NCI-H2081 (cell line): ENCODE results near the gene TMEM256.

Source experiments
- DNase-seq, 2 experiments: peaks; one replicate each; lab custom pipeline; 2025; lab: John Stamatoyannopoulos, UW

The TMEM256 gene

DNA sequence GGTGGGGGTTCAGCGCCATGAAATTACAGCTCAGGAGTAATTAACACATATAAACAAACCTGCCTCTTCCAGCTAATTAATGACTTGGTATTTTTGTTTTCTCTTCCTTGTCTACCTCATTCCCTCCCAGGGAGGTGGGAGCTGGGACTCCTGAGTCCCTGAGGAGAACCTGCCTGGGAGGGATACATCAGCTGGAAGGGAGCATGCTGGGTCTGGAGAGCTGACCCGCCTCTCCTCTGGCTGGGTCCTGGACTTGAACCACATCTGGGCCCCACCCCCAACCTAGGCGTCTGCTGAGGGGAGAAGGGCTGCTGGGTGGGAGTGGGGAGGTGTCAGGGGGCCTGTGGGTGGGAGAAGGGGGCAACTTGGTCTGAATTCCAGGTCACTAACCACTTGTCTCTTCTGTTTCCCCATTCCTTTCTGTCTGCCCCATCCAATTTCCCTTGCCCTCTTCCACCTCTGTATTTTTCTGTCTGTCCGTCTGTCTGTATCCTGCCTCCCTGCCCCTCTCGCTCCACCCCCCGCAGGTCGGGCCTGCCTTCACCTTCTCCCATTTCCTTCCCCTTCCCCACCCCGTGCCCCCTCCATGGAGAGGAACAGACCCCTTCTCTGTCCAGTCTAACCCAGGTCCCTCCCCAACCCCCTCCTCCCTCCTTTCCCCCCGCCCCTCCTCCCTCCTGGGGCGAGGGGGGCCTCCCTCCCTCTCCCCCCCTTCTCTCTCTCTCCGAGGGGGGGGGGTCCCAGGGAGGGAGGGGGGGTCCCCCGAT, 3.8 kb upstream of the TMEM256 start, which contains the start of gene NLGN2:
NLGN2 (plus strand) TSS at position 361 of the 767 bp plus-strand sequence. CDS start 411 bp downstream, outside the sequence.
- DNase-seq: no peak

DNA sequence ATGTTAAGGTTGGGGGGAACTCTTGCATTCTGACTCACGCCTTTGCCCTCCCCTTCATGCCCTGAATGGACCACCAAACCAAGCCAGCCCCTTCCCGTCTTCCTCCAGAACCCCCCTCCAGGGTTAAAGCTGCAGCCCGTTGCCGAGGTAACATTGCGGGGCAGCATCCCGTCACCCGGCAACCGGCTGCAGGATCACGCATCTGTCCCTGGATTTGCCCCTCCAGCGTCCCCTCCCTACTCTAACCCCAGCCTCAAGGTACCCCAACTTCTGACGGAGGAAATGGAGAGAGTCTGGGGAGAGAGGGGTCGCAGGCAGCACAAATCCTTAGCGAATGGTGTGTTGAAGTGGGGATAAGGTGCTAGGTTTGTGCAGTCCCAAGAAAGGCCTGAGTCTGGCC, 3.2 kb upstream of the TMEM256 start:
- no peak for DNase-seq

DNA sequence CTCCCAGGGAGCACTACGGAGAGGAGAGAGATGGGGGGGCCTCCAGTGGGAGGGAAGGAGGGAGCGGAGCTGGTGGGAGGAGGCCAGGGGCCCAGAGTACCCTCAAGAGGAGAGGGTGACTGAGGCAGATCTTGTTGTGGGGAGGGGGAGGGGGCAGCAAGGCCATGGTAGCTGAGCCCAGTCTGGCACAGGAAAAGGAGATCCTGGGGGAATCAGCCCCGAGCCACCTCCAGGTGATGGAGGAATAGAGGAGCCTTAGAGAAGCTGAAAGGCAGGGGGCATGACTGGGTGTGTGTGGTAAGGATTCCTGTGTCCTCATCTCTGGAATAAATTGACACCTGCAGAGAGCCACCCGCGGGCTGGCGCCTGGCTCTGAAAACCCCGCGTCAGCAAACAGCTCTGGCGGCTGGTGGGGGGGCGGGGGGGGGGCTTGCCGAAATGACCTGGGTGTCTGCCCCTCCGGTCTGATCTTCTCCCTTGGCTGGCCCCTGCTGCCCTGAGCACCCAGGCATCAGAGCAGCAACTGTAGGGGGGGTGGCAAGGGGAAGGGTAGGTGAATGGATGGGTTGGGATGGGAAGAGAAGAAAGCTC, 2.4 kb upstream of the TMEM256 start:
- no peak for DNase-seq

DNA sequence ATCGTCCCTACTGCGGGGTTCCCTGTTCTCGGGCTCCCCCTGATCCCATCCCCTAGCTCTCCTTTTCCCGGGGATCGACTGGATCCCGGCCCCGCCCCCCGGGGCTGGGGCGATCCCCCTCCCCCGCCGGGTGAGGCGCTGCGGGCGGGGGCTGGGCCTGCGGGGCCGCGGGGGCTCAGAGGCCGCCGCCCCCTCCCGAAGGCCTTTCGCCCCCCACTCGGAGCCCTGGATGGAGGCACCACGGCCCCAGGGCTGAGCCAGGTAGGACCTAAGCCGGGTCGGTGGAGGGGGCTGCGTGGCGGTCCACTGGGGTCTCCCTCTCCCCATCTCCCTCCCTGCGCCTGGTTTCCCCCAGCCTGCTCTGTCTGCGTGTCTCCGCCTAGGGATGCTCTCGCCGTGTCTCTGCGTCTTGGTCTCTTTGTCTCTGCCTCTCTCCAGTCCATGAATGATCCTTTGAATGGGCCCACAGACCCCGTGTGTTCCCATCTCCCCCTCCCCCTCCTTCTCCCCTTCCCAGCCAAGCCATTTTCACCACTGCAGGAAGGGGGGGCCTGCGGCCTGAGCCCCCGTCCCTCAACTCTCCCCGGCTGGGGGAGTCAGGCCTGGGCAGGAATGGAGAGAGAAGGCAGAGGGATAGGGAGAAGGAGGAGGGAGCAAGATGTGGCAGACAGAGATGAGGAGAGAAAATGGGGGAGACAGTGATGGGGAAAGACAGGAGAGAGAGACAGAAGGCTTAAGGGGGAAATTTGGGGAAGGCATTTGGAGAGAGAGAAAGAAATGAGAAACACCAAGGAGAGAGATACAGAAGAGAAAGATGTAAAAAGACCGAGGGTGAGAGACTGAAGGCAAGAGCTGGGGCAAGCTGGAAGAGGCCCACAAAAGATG, 1.7 kb upstream of the TMEM256 start:
- no peak for DNase-seq

DNA sequence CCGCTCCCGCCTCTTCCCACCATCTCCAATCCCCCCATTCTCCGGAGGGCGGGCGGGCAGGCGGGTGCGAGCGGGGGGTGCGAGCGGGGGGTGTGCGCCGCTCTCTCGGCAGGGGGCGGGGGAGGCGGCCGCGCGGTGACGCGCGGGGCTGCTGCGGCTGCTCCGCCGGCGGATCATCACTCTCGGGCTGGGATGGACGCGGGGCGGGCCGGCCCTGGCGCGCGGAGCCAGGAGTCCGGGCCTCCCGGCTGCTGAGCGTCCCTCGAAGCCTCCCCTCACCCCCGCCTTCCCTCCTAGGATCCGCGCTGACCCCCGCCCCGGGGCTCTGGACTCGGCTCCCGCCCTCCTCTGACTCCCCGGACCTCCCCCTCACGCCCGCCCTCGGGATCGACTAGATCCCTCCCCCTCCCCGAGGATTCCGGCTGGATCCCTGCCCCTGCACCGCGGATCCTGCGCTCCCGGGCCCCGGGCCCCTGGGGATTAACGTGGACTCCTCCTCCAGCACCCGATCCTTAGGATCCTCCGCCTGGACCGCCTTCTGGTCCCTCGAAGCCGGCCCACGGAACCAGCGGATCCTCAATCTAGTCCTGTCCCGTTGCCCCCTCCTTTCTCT, 946 bp upstream of the TMEM256 start:
- no peak for DNase-seq

DNA sequence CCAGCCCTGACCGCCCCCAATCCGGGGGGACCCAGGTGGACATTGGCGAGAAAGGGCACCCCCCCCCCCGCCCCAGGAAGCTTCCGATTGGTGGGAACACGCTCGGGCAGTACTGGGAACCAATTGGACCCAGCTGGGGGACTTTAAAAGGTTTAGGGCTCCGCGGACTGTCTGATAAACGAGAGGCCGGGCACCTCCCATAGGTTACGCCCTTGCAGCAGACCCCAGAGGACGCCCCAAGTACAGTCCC, 245 bp downstream of the TMEM256 start:
- no peak for DNase-seq

DNA sequence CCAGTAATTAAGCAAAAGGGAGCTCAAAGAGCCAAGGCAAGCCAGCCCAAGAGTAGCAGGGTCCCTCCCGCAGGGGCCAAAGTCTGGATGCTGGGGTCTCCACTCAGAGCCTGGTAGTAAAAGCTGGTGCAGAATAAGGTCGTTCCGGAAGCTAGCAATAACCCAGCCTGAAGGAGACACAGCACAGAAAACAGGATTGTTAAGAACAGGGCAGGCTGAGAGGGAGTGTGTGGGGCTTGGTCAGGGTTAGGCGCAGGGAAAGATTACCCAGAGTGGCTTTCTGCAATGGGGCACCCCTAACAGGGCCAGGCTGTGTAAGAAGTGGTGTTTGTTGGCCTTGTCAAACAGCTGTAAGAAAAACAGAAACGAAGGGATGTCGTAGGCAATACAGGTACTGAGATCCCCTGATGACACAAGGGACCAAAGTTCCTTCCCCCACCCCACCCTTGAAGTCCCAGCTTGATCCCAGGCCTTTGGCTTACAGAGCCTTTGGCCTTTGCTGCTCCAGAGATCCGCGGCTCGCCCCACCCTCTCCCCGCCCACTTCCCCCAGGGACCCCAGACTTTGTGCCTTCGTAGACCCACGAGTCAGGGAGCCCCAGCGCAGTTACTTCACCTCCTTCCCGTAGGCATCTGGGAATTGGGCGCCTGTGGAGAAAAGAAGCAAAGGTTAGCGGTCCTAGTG, 712 bp downstream of the TMEM256 start:
- no peak for DNase-seq

DNA sequence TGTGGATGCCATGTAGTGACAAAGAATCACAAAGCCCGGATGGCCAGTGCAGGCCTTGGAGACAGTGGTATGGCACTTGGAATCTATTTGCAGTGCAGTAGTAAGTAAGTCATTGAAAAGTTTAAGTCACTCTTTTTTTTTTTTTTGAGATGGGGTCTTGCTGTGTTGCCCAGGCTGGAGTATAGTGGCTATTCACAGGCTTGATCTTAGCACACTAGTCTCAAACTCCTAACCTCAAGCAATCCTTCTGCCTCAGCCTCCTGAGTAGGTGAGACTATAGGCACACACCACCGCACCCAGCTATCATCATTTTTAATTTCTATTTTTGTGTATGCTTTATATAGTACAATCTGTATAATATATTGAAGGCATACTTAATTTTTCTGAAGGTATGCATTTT, 5.3 kb downstream of the TMEM256 start:
- no peak for DNase-seq

DNA sequence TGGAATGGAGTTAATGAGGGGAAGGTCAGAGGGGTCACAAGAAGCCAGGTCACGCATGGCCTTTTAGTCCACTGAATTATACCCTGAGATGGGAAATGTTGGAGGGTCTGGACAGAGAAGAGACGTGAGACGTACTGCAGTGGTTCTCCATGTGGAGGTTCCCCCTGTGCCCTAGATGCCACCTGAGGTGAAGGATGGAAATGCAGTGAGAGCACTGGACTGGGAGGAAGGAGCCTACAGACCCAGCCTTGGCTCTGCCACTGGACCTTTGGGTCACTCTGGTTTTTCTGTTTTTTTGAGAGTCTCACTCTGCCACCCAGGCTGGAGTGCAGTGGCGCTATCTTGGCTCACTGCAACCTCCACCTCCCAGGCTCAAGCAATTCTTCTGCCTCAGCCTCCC, 7.8 kb downstream of the TMEM256 start:
- no peak for DNase-seq

DNA sequence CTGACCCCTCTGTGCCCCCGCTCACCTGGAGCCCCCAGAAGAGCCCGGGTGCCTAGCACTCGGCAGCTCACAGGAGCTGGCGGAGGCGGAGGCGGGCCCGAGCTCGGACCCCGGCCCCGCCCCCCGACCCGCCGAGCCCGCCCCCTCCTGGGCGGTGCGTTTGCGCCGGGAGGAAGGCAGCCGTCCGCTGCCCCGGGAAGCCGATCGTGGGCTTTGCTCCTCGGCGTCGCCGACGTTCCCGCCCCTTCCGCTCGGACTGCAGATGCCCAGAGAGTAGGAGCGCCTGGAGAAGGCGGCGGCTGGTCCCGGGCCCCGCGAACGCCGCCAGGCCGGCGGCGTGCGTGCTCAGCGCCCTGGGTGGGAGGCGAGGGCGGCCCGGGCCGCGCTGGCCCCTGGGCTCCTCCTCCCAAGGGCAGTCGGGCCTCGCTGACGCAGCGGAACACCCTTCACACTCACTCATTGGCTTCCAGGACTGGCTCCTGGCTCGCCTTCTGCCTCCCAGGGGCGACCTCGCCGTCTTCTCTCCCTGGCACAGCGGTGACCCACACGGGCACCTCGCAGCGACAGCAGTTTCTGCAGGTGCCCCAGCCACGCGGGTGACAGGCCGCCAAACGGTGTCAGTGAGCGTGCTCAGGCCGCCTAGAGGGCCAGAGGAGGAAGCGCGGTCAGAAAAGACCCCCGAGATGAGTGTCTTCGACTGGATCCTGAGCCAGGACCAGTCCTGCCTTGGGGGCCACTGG, 9.3 kb downstream of the TMEM256 start, which contains the start of gene PLSCR3:
PLSCR3 (minus strand) TSS at position 74 of the 740 bp plus-strand sequence. CDS start 415 bp downstream, outside the sequence.
- peak; percentile 56 to 71 for DNase-seq

DNA sequence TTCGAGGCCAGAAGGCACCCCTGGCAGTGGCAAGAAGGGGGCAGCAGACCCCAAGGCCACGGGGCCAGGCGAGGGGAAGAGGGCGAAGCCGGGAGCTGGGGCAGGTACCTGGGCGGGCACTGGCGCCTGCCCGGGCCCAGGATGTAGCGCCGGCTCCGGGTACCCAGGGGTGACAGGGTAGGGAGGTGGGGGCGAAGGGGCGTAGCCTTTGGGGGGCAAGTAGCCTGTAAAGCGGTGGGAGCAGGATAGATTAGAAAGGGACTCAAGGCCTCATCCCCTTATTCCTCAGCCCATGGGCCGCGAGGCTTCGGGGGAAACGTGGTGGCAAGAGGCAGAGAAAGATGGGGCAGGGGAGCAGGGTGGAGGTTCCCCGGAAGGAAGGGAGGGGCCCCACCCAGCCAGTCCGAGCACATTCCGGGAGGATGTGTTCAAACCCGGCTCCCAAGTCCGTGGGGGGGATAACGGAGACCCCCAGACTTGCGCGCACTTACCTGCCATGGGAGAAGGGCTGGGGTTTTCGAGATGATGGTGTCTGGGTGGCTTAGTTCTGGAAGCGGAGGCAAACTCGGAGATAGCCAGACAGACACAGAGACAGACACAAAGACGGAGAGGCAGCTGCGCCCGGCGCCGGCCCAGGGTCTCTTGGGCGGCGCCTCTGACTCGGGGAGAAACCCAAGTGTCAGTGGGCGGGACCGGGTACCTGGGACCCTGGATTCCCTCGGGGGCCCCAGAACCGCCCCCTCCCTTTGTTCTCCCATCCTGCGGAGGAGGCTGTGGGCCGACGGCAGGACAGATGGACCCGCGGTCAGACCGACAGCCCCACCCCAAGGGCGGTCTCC, 10.1 kb downstream of the TMEM256 start:
- DNase-seq: no peak

DNA sequence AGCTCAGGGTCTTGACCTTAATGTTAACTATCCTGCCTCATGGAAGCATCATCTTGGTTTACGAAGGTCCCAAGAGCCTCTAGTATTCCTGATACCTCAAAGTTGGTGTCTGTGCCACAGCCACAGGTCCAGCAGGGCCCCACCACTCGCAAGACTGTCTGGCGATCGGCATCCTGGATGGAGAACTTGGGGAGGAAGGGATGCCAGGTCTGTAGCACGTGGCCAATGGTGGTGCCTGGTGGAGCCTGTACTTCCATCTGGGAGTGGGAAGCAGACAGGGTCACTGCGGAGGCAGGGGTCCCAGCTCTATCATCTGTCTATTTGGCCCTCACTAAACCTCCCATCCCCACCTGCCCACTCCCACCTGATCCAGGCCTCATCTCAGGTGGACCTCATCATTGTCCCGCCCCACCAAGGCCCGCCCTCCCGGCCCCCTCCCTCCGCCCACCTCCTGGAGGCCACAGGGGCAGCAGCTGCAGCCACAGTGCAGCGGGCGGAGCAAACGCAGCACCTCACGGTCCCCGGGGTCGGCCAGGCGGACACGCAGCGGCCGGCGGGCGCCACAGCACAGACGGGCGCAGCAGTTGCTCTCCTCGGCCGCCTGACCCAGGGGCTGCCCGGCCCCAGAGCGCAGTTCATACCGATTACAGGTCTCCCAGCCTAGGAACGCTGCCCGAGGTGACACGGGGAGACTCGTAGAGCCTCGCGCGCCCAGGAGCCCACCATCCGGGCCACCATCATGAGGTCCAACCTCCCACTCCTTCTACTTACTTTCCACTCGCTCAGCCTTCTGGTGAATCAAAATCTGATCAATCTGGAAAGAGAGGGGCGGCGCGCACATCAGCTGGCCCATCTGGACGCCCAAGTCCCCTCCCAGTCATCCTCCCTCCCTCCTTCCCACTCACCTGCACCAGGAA, 10.9 kb downstream of the TMEM256 start:
- no peak for DNase-seq

DNA sequence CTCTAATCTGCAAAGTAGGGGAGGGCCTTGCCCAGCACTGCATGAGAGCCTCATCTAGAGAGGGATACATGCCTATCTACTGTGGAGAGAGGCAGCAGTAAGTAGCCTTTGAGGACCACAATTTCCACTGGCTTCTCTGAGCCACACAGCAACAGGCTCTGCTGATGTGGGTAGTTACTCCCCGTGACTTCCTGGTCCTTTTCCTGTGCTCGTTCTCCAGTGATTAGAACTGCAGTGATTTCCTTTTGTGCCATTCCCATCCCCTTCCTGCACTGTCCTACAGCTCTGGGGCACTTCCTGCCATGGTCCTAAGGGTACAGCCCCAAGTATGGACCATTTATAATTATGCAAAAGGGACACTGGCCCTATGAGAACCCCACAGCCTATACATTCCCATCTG, 12.6 kb downstream of the TMEM256 start:
- no peak for DNase-seq

DNA sequence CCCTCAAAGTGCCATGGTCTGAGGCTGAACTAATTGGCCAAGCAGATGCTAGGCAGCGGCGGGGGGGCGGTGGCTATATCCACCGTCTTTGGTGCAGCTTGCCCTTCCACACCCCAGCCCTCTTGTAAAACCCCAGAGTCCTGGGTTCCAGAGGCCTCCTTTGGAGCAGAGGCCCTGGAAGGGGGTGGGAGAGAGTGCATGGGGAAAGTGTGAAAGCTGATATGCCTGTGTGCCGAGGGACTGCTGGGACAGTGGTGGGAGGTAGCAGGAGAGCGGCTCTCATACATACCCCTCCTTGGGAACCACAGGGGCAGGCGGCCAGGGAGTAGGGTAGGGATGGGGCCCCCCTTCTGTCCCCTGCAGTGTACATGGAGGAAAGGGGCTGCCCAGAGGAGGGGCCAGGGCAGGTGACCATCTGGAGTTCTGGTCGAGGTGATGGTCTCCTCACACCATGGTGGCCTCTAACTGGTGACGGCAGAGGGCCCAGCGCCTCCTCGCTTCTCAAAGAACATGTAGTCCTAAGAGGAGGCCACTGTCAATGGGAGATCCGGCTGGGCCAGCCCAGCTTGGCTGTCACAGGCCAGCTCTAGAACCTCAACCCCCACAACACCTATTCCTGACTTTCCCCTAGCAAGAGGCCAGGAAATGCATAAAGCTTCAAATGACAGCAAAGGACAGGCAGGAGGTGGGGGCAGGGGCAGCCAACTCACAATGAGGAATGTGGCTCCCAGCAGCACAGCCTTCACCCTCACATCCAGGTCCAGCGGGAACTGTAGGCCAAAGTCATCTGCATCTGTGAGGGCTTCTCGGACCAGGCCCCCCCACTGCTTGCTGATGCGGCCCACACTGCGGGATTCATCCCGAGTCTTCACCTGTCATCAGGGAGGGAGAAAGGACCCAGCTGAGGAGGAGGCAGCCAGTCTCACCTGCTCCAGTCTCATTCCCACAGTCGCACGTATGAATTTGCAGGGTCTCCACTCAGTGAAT, 13.7 kb downstream of the TMEM256 start:
- no peak for DNase-seq

DNA sequence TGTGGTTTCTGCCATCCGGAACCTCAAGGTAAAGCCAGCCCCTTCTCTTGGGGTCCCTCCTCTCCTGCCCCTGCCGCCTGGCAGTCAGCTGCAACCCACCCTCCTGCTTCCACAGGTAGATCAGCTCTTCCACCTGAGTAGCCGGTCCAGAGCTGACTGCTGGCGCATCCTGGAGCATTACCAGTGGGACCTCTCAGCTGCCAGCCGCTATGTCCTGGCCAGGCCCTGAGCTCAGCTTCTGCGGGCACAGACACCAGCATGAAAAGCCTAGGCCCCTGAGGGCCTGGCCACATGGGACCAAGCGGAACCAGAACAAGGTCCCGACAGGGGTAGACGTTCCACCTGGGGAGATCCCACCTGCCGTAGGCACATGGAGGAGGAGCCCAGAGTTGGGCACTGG, 15.0 kb downstream of the TMEM256 start:
- DNase-seq: no peak

DNA sequence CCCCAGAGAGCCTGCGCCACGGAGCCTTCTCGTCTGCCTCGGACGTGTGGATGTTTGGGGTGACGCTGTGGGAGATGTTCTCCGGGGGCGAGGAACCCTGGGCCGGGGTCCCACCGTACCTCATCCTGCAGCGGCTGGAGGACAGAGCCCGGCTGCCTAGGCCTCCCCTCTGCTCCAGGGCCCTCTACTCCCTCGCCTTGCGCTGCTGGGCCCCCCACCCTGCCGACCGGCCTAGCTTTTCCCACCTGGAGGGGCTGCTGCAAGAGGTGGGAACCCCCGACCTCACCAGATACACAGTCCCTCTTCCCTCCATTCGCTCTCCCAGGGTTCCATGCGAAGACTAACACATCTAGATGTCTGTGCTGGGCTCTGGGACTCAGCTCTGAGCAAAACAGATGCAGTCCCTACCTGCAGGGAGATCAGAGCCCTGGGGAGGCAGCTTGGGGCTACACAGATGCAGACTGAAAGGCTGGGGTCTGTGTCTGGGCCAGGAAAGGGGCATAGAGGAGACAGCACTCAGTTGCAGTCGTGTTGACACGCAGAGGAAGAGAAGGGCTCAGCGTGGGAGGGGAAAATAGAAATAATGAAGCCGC, 19.3 kb downstream of the TMEM256 start:
- no peak for DNase-seq

DNA sequence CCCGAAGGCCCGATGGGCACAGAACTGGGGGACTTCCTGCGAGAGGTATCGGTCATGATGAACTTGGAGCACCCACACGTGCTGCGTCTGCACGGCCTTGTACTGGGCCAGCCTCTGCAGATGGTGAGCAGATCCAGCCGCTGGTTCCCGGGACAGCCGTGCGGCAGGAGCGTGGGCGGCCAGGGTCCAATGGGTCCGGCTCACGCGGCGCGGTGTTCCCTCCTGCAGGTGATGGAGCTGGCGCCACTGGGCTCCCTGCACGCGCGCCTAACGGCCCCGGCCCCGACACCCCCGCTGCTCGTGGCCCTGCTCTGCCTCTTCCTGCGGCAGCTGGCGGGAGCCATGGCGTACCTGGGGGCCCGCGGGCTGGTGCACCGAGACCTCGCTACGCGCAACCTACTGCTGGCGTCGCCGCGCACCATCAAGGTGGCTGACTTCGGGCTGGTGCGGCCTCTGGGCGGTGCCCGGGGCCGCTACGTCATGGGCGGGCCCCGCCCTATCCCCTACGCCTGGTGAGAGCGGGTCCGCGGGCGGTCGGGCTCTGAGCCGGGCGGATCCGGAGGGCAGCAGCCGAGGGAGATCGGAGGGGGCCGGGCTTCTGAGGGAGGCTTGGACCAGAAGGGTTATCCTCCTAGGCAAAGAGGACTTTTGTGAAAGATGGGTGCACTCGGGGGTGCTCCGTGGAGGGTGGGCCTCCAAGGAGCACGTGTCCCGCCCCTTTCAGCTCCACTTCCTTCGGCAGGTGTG, 20.0 kb downstream of the TMEM256 start:
- DNase-seq: peak in 1 of 2 experiments; percentile 37
